Esophagus muscularis mucosa (tissue), 4 donors: Measurements from ENCODE around the gene NRBF2. TPM values are rescaled to one million over a fixed set of nuclear protein-coding genes. Genes with fewer than 3 reads are reported as not detected.

Source experiments
- DNase-seq: peaks from one replicate; pipeline ENCODE4 v3.0.0-alpha.2; 2017; ENCODE audit errors: extremely low spot score
- H3K27ac ChIP-seq, 4 donors: fragments of 200-600 bp; sonication (generic); replicated peaks in 1 of 4; 1 replicate in 3 of 4; 2 replicates in 1 of 4; pipeline ENCODE4 v1.5.1; 2016 to 2019; ENCODE audit warnings: mild to moderate bottlenecking in 1 of 4
- H3K27me3 ChIP-seq, 4 donors: fragments of 200-600 bp; sonication (generic); one replicate each; pipeline versions ENCODE4 v1.5.1 to v1.6.0; 2016 to 2019
- H3K36me3 ChIP-seq, 4 donors: fragments of 200-600 bp; sonication (generic); one replicate each; pipeline ENCODE4 v1.5.1; 2016 to 2019
- H3K4me1 ChIP-seq, 4 donors: fragments of 200-600 bp; sonication (generic); one replicate each; pipeline ENCODE4 v1.5.1; 2016 to 2019
- H3K4me3 ChIP-seq, 4 donors: fragments of 200-600 bp; sonication (generic); 1 replicate in 2 of 4; 2 replicates in 2 of 4; pipeline ENCODE4 v1.5.1; 2016 to 2019; ENCODE audit warnings: mild to moderate bottlenecking in 4 of 4, moderate library complexity in 1 of 4
- H3K9me3 ChIP-seq, 4 donors: fragments of 200-600 bp; sonication (generic); 1 replicate in 3 of 4; 2 replicates in 1 of 4; pipeline ENCODE4 v1.5.1; 2016 to 2019
- CTCF ChIP-seq, 3 experiments: fragments of 200-600 bp in 2 of 3; fragments of 450-650 bp in 1 of 3; sonication (generic) in 2 of 3; IDR thresholded peaks; one replicate each; pipeline ENCODE4 v1.5.1; 2017 to 2019; ENCODE audit warnings: antibody characterized with exemption in 3 of 3, mild to moderate bottlenecking in 2 of 3, moderate library complexity in 1 of 3
- EP300 ChIP-seq: sonication (generic); formaldehyde crosslinking; IDR thresholded peaks from one replicate; pipeline ENCODE4 v1.6.1; 2017; ENCODE audit warnings: antibody characterized with exemption
- POLR2A ChIP-seq: fragments of 450-650 bp; IDR thresholded peaks from one replicate; pipeline ENCODE4 v1.6.1; 2017; ENCODE audit warnings: antibody characterized with exemption, moderate library complexity, mild to moderate bottlenecking, low read depth
- POLR2AphosphoS5 ChIP-seq, 2 donors: sonication (generic); formaldehyde crosslinking; IDR thresholded peaks; one replicate each; pipeline ENCODE4 v1.6.1; 2017; ENCODE audit warnings: antibody characterized with exemption in 2 of 2
- WGBS: methylation state at CpG from one replicate; pipeline ENCODE4 v1.1.5; 2018; 5-methylcytosine and 5-hydroxymethylcytosine counted together
- intact Hi-C: fragments of 100-400 bp; cut with DNase I; formaldehyde crosslinking; loops from one replicate; pipeline ENCODE4 v1.15.1; 2023
- total RNA-seq, 4 donors: library from RNA; depleted of rRNA; stranded (reverse); fragments of >200 nt; gene quantifications; one replicate each; pipeline versions ENCODE4 v1.1.0 to v1.2.1, GENCODE V29; 2016

The NRBF2 gene
- total RNA-seq, 4 donors from 2014 or later: 9.6 to 16.7 (median 11.7) TPM

GRCh38 chr10:63156236-63156635 is 23.1 kb downstream of the NRBF2 start:
- DNase-seq: no peak
- peaks cover 5 to 38% (median 17%) of the 10 kb centered on the region in 4 donors for H3K36me3 ChIP-seq
- no peaks in the 10 kb centered on the region for H3K27me3 ChIP-seq
- no peaks in the 10 kb centered on the region for H3K9me3 ChIP-seq
- H3K4me3 ChIP-seq: no peak overlapping the region
- WGBS: 69% methylated on average over 2 of the region's 2 CpGs
- H3K4me1 ChIP-seq: peaks cover 0 to 27% (median 23%) of the 10 kb centered on the region in 4 donors
- intact Hi-C loops: loop anchor here (2.0 to 10.0 kb wide), 3 partner anchors 71 to 719 kb away; no protein-coding TSS in a partner anchor
- no peak overlapping the region for H3K27ac ChIP-seq
- TF ChIP-seq POLR2A (no peak), CTCF (IDR thresholded peaks at IDR 0.05) (no peak), EP300 (no peak), POLR2AphosphoS5 (IDR thresholded peaks at IDR 0.05) (no peak)

DNA sequence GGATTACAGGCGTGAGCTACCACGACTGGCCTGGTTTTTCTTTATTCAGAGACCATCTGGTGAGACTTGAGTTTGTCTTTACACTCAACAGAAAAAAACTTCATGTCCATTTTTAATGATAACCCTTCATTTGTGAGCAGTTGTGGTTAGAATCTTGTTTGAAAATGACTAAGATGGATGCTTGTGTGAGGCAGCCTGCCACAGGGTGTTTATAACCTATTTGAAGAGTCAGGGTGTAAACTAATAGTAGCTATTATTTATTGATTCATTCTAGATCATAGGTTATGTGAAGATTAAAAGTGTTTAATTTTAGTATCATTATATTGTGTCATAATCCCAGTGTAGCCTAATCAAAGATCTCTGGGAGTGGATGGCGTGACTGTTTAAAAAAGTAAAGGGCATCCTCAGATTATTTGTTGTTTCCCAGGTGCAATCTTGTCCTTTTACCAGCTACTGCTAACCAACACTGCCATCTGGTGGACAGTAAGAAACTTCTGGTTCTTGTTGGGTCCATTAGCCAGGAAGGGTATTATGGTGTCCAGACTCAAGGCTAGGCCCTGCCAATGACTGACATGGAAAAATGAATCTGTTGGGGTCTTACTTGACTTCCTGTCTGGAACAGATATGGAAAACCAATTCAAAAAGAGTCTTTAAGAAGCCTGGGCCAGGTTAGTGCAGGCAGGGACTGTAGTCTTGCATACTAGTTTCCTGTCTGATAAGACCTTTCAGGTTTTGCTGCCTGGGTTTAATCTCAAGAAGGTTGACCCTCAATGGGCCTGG is 24.9 kb downstream of the NRBF2 start:
- 65% methylated on average over 3 of the region's 3 CpGs for WGBS
- DNase-seq: peak; percentile 3
- Histone ChIP-seq H3K4me3 (no peak overlapping the region), H3K27me3 (no peaks in the 10 kb centered on the region), H3K27ac (no peak overlapping the region), H3K4me1 (peaks cover 0 to 33% (median 25%) of the 10 kb centered on the region in 4 donors), H3K9me3 (no peaks in the 10 kb centered on the region), H3K36me3 (peaks cover 3 to 27% (median 10%) of the 10 kb centered on the region in 4 donors)
- TF ChIP-seq POLR2A: no peak
- TF ChIP-seq CTCF (IDR thresholded peaks at IDR 0.05): peak; percentile 72 to 80 (median 74)
- peak in 1 of 2 donors; percentile 21 for TF ChIP-seq POLR2AphosphoS5 (IDR thresholded peaks at IDR 0.05)
- TF ChIP-seq EP300: no peak
- intact Hi-C loops: loop anchor here (2.0 to 10.0 kb wide), 3 partner anchors 73 to 721 kb away; no protein-coding TSS in a partner anchor

GRCh38 chr10:63161592-63161991 is 28.5 kb downstream of the NRBF2 start:
- no peaks in the 10 kb centered on the region for H3K9me3 ChIP-seq
- no peak overlapping the region for H3K27ac ChIP-seq
- WGBS: 70% methylated on average over 2 of the region's 2 CpGs
- peaks cover 6 to 28% (median 23%) of the 10 kb centered on the region in 4 donors for H3K4me1 ChIP-seq
- intact Hi-C loops: no loop called here
- no peak for TF ChIP-seq POLR2AphosphoS5 (IDR thresholded peaks at IDR 0.05)
- no peak for TF ChIP-seq EP300
- no peak for TF ChIP-seq CTCF (IDR thresholded peaks at IDR 0.05)
- no peak for TF ChIP-seq POLR2A
- no peak overlapping the region for H3K4me3 ChIP-seq
- H3K27me3 ChIP-seq: no peaks in the 10 kb centered on the region
- H3K36me3 ChIP-seq: peaks cover 0 to 18% (median 5%) of the 10 kb centered on the region in 4 donors
- no peak for DNase-seq

GRCh38 chr10:63164166-63164623 is 31.1 kb downstream of the NRBF2 start:
- WGBS: 45% methylated on average over 2 of the region's 2 CpGs
- DNase-seq: no peak
- Histone ChIP-seq H3K27ac (peak overlapping the region; percentile 8 to 59 (median 44)), H3K27me3 (no peaks in the 10 kb centered on the region), H3K36me3 (peaks cover 0 to 28% (median 8%) of the 10 kb centered on the region in 4 donors), H3K4me3 (no peak overlapping the region), H3K9me3 (no peaks in the 10 kb centered on the region), H3K4me1 (peaks cover 8 to 35% (median 25%) of the 10 kb centered on the region in 4 donors)
- intact Hi-C loops: loop anchor here (2.0 kb wide), 1 partner anchor 557 kb away; no protein-coding TSS in a partner anchor
- TF ChIP-seq CTCF (IDR thresholded peaks at IDR 0.05) (no peak), EP300 (no peak), POLR2AphosphoS5 (IDR thresholded peaks at IDR 0.05) (peak in 1 of 2 donors; percentile 62)
